ENCODE measurements around the gene NPHP4. TPM values are rescaled to one million over a fixed set of nuclear protein-coding genes. Genes with fewer than 3 reads are reported as not detected.

NPHP4 gene
- total and polyA plus RNA-seq, 7 donors = 1.3 to 2.8 (median 1.8) TPM

DNA sequence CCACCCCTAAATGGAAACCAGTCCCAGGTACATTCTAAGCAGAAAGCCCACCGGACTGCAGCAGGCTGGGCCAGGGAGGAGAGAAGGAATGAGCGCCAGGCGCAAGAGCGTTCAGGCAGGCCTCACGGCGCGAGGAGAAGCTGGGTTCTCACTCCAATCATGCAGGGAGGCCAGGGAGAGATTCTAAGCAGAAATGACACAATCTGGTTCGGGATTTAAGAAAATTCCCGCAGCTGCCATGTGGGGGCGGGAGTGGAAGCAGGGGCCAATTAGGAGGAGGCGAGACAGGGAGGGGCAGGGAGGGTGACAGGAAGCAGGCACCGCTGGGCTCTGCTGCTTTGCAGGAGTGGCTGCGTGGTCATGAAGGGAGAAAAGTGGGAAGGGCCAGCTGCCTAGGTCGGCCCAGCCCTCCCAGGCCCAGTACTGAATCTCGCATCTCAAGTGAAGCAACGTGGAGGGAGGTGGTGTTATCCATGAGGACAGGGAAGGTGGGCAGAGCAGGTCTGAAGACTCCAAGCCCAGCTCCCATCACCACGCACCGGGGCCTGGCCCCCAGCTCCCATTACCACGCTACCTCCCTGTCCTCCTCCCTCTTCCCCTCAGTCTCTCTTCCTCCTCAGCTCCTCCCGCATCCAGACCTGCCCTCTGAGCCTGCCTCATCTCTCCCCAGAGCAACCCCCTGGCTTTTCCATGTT, 11.8 kb downstream of the NPHP4 start:
- peak; percentile 77 to 82 for DNase-seq
- Histone ChIP-seq H3K4me3 (no peak overlapping the region), H3K27me3 (ENCODE audit: insufficient read depth in 3 of 3, low read length in 2 of 3) (no peaks in the 10 kb centered on the region), H3K4me1 (no peaks in the 10 kb centered on the region), H3K36me3 (ENCODE audit: insufficient read depth in 1 of 2, low read depth in 1 of 2) (peaks cover 0 to 24% of the 10 kb centered on the region in 2 donors), H3K9me3 (no peaks in the 10 kb centered on the region), H3K27ac (no peak overlapping the region)
- ATAC-seq = peak in 3 of 4 donors; percentile 61 to 77 (median 68)
- intact Hi-C loops (cut with DNase I) = no loop called here
- TF ChIP-seq, protein P1, sequence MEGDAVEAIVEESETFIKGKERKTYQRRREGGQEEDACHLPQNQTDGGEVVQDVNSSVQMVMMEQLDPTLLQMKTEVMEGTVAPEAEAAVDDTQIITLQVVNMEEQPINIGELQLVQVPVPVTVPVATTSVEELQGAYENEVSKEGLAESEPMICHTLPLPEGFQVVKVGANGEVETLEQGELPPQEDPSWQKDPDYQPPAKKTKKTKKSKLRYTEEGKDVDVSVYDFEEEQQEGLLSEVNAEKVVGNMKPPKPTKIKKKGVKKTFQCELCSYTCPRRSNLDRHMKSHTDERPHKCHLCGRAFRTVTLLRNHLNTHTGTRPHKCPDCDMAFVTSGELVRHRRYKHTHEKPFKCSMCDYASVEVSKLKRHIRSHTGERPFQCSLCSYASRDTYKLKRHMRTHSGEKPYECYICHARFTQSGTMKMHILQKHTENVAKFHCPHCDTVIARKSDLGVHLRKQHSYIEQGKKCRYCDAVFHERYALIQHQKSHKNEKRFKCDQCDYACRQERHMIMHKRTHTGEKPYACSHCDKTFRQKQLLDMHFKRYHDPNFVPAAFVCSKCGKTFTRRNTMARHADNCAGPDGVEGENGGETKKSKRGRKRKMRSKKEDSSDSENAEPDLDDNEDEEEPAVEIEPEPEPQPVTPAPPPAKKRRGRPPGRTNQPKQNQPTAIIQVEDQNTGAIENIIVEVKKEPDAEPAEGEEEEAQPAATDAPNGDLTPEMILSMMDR (IDR thresholded peaks at IDR 0.05) = no peak
- 53 to 62% (median 59%) methylated on average over 20 of the region's 20 CpGs for WGBS, 3 donors

DNA sequence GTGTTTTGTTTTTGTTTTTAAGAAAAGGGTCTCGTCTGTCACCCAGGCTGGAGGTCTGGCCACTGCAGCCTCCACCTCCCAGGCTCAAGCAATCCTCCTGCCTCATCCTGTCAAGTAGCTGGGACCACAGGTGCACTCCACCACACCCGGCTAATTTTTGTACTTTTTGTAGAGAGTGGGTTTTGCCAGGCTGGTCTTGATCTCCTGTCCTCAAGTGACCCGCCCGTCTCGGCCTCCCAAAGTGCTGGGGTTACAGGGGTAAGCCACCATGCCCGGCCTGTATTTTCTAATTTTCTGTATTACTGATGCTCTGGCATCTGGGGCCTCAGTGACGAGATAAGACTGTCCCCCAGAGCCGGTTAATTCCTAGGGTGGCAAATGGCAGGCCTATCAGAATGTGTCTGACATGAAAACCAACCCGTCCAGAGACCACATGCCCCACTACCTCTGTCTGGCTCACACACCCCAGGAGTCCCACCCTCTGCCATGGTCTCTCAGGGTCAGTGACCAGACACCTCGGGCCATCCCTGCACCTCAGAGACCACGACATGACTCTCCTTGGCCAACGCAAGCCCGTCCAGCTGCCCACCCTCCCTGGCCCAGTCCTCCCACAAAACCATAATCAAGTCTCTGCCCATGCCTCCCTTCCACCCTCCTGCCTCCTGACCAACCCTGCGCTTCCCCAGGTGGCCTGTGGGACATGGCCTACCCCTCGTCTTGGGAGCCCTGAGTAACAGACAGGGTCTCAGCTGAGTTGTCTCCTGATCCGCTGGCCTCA, 12.5 kb downstream of the NPHP4 start:
- no peak for ATAC-seq
- no peaks in the 10 kb centered on the region for H3K9me3 ChIP-seq
- 93 to 94% (median 94%) methylated on average over 16 of the region's 16 CpGs for whole genome bisulfite sequencing, 3 donors
- TF ChIP-seq, protein P1 (IDR thresholded peaks at IDR 0.05) = no peak
- no peak overlapping the region for H3K27ac ChIP-seq
- H3K4me1 ChIP-seq = no peaks in the 10 kb centered on the region
- intact Hi-C loops (cut with DNase I) = no loop called here
- no peaks in the 10 kb centered on the region for H3K27me3 ChIP-seq (ENCODE audit: insufficient read depth in 3 of 3, low read length in 2 of 3)
- DNase-seq = peak in 1 of 2 donors; percentile 23
- peaks cover 0 to 17% of the 10 kb centered on the region in 2 donors for H3K36me3 ChIP-seq (ENCODE audit: insufficient read depth in 1 of 2, low read depth in 1 of 2)
- H3K4me3 ChIP-seq = no peak overlapping the region

DNA sequence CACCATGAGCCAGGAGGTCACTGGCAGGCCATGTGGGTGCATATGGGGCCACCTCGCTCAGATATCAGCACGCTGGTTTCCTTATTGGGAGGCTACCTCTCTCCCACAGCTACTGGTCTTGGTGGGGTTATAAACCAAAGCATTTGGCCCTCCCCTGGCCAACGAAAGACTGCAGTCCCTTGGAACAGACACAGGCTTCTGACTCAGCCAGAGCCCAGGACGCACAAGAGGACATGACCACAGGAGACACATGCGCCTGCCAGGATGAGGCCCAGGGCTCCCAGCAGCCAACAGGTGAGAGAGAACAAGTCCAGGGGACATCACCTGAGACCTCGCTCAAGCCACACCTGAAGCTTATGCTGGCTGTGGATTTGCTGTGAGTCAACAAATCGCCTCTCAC, 13.8 kb downstream of the NPHP4 start:
- Histone ChIP-seq H3K4me1 (no peaks in the 10 kb centered on the region), H3K27me3 (ENCODE audit: insufficient read depth in 3 of 3, low read length in 2 of 3) (no peaks in the 10 kb centered on the region), H3K36me3 (ENCODE audit: insufficient read depth in 1 of 2, low read depth in 1 of 2) (peaks cover 0 to 6% of the 10 kb centered on the region in 2 donors), H3K27ac (no peak overlapping the region), H3K9me3 (no peaks in the 10 kb centered on the region), H3K4me3 (no peak overlapping the region)
- 81 to 86% (median 84%) methylated on average over 7 of the region's 7 CpGs for WGBS, 3 donors
- TF ChIP-seq, protein P1 (IDR thresholded peaks at IDR 0.05) = no peak
- DNase-seq (peak in 1 of 2 donors; percentile 28), ATAC-seq (no peak)
- intact Hi-C loops (cut with DNase I) = no loop called here

DNA sequence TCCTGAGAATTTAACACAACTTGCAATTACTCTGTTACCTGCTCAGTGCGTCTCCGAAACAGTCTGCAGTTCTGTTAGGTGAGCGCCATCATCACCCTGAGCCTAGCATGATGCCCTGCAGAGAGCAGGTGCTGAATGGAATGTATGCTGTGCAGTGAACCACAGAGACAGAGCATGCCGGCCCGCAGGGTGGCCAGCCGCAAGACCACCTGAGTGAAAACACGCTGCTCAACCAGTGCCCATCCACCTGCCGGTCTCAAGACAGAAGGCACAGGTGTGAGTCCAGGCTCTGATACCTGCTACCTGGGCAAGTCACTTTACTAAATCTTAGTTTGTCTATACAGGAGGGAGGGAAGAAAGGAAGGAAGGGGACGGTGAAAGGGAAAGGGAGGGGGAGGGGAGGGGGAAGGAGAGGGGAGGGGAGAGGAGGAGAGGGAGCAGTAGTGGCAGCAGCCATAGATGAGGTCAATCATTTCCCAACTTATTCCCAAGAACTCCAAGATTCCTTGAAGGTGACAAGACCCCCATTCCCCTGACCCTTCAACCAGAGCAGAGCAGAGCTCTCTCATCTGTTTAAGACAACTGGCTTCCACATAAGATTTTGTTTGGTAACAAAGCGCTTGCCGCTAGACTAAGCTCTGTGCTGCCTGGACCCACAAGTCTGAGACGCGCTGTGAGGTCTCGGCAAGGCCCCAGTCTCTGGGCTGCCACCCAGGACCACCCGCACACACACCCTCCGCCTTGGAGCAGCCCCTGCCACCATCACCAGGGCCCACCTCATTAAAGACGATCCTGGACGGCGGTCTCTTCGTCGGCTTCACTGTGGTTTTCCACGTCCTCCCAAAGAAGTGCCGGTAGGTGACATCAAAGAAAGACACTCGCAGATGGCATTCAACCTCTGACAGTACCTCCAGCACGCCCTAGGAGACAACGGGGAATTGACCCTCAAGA, 14.5 kb downstream of the NPHP4 start:
- TF ChIP-seq, protein P1 (IDR thresholded peaks at IDR 0.05) = no peak
- Histone ChIP-seq H3K36me3 (ENCODE audit: insufficient read depth in 1 of 2, low read depth in 1 of 2) (no peaks in the 10 kb centered on the region), H3K27me3 (ENCODE audit: insufficient read depth in 3 of 3, low read length in 2 of 3) (no peaks in the 10 kb centered on the region), H3K4me1 (no peaks in the 10 kb centered on the region), H3K4me3 (no peak overlapping the region), H3K9me3 (no peaks in the 10 kb centered on the region), H3K27ac (no peak overlapping the region)
- intact Hi-C loops (cut with DNase I) = no loop called here
- 87 to 92% (median 88%) methylated on average over 25 to 26 of the region's 26 CpGs for WGBS, 3 donors
- ATAC-seq (no peak), DNase-seq (peak in 1 of 2 donors; percentile 36)
